ENCODE data around the gene TSPAN9.

Gene TSPAN9

GRCh38 chr12:3092764-3093163 is 15.6 kb downstream of the TSPAN9 start:
- no peak for TF ChIP-seq CTCF (IDR thresholded peaks at IDR 0.05; ENCODE audit: low read depth, low read length)
- DNase-seq (ENCODE audit: extremely low read depth, low read depth), result no peak

GRCh38 chr12:3097186-3097804 is 20.1 kb downstream of the TSPAN9 start:
- DNase-seq (ENCODE audit: extremely low read depth, low read depth), result no peak
- TF ChIP-seq CTCF (IDR thresholded peaks at IDR 0.05; ENCODE audit: low read depth, low read length), result no peak

- no peak for DNase-seq (ENCODE audit: extremely low read depth, low read depth)
- no peak for TF ChIP-seq CTCF (IDR thresholded peaks at IDR 0.05; ENCODE audit: low read depth, low read length)
Observed at GRCh38 chr12:3097836-3098235, 20.7 kb downstream of the TSPAN9 start.

- TF ChIP-seq CTCF (IDR thresholded peaks at IDR 0.05; ENCODE audit: low read depth, low read length), result no peak
- DNase-seq (ENCODE audit: extremely low read depth, low read depth), result no peak
Observed at GRCh38 chr12:3098436-3098835, 21.3 kb downstream of the TSPAN9 start.

GRCh38 chr12:3099146-3099545 is 22.0 kb downstream of the TSPAN9 start:
- TF ChIP-seq CTCF (IDR thresholded peaks at IDR 0.05; ENCODE audit: low read depth, low read length), result no peak
- DNase-seq (ENCODE audit: extremely low read depth, low read depth), result no peak

GRCh38 chr12:3101309-3102024 is 24.3 kb downstream of the TSPAN9 start:
- no peak for DNase-seq (ENCODE audit: extremely low read depth, low read depth)
- no peak for TF ChIP-seq CTCF (IDR thresholded peaks at IDR 0.05; ENCODE audit: low read depth, low read length)

- no peak for DNase-seq (ENCODE audit: extremely low read depth, low read depth)
- TF ChIP-seq CTCF (IDR thresholded peaks at IDR 0.05; ENCODE audit: low read depth, low read length), result no peak
Observed at GRCh38 chr12:3102771-3103410, 25.7 kb downstream of the TSPAN9 start.
